G401 (cell line): ENCODE results near the gene CTAGE9. TPM values are rescaled to one million over a fixed set of nuclear protein-coding genes. Genes with fewer than 3 reads are reported as not detected.
"Not testable (repeated sequence)": the region's sequence is repeated elsewhere in the genome, so short reads cannot be mapped to it uniquely, and the experiment has no call there.

Experiments
- DNase-seq: peaks from one replicate; pipeline ENCODE4 v3.0.0-alpha.2; 2015; ENCODE audit warnings: low spot score
- in situ Hi-C: cut with HindIII; loops from 2 replicates; pipeline ENCODE4 v1.10.0; 2016; ENCODE audit warnings: low sequenced_read_pairs, mixed read lengths
- total RNA-seq: library from RNA; depleted of rRNA; stranded (reverse); fragments of >200 nt; shearing (Covaris generic); gene quantifications from 2 replicates; pipeline ENCODE4 v1.2.3, GENCODE V29; 2014

Gene CTAGE9
- total RNA-seq, 1 experiment from 2014 or later = not detected

DNA sequence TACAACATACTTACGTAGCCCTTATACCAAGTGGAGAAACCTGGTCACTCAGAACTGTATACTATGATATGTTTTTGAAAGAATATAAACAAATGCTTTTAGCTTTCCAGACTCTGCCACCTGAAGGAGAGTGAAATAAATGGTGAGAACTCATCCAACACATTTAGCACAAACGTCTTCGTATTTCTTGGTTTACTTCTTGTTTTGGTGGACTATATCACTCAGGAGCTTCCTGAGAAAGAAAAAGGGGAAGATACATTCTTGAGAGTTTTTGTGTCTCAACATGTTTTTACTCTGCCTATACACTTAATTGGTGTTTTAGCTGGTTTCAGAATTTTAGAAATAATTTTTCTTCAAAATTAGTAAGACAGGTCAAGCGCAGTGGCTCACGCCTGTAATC, 19.4 kb upstream of the CTAGE9 start:
- no peak for DNase-seq
- in situ Hi-C loops = no loop called here

DNA sequence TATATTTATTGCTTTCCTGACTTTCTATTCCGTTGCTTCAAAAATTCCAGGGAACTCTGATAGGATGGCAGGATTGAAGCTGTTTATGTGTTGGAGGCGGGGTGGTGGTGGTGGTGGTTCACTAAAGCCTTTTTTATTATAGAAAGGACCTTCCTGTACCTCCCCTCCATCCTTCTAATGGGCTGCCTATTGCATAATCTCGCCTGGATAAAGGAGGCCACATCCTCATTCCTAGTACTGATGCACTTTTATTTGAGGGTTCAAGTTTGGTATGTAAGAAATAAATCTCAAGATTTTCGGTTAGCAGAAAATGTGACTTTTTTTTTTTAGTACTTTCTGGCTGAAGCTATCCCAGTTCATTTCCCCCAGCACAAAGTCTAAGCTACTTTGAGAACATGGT, 18.7 kb upstream of the CTAGE9 start:
- in situ Hi-C loops = no loop called here

DNA sequence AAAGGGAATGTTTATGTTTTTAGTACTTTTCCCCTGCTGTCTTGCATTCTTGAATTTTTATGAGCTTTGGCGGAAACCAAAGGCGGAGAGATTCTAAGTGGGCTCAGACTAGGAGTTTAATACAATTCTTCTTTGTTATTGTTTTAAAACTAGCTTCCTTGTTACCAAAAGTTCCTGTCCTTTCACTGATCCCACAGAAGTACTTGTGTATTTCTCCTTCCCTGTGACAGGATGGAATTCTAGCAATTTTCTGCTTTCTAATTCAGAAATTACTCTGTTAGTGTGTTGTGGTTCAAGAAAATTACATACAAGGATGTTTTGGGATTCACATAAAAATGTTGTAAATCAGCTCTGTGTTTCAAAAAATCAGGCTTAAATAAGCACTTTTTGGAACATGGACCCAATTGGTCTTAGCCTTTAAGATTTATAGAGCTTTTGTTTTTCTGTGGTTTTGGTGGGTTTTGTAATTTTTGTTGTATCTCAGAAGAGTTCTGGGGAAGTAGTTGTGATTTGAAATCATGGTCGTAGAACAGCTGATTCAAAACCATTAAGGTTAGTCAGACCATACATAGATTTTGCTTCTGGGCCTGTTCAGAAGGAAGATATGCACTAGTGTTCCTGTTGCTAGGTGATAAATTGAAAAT, 17.6 kb upstream of the CTAGE9 start:
- no peak for DNase-seq
- in situ Hi-C loops = no loop called here

More for the DNA sequence above, 18.7 kb upstream of the CTAGE9 start:
- DNase-seq = no peak

DNA sequence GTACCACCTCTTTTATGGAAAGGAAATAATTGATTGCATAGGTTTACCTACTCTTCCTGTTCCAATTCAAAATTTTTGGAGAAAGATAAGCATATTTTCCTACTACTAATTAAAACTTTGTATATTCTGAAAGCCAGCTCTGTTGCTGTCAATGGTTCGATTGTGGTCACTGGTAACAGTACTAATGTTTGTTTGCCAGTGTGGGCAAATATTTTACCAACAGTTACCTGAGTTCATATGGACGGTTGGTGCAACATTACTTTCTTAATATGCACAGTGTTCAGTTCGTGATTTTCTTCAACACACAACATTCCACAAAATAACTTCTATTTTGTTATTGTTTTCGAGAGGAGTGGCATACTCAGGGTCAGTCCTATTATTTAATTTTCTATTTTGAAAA, 17.1 kb upstream of the CTAGE9 start:
- in situ Hi-C loops = no loop called here
- DNase-seq = no peak

DNA sequence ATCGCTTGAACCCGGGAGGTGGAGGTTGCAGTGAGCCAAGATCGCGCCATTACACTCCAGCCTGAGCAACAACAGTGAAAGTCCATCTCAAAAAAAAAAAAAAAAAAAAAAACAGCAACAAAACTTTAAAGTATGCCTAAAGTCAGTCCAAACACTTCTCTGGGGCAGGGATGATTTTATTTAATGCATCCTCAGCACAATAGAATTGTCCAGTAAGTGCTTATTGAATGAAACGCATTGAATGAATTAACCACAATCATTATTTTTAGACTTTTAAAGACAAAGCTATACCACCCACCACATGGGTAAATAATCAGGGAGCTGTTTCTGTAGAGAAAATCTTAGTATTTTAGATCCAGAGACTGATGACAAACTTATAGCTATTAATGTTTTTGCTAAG, 16.6 kb upstream of the CTAGE9 start:
- in situ Hi-C loops = no loop called here
- no peak for DNase-seq

DNA sequence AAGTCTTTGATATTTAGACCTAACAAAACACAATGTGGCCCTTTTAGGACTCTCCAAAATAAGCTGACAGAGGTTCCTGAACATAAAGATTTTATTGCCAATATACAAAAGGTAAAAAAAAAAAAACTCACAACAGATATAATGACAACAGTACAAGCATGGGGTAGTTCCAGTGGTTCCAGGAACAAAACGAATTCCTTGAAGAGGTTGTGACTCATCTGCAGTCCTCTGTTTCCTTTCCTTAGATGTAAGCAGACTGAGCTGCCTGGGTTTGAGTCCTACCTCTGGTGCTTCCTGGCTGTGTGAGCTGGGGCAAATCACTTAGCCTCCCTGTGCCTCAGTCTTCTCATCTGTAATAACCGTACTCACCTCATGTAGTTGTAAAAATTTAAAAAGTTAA, 13.3 kb upstream of the CTAGE9 start:
- in situ Hi-C loops = no loop called here
- DNase-seq = no peak

DNA sequence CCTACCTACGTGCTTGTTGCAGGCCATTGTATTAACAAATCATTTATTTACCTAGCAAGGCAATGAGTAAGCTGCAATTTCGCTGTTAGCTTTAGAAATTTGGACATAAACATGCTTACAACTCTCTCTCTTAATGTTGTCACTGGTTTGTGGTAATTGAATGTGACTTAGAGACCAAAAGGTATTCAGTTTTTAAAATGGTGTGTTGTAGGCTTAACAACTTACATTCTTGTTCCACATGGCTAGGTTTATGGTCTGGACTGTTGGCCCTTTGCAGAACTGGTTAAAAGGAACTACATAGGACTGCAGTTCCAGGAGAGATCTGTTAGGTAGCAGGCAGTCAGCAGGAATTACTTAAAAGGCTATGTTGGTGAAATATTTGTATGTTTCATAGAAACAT, 10.3 kb upstream of the CTAGE9 start:
- DNase-seq = no peak
- in situ Hi-C loops = no loop called here

DNA sequence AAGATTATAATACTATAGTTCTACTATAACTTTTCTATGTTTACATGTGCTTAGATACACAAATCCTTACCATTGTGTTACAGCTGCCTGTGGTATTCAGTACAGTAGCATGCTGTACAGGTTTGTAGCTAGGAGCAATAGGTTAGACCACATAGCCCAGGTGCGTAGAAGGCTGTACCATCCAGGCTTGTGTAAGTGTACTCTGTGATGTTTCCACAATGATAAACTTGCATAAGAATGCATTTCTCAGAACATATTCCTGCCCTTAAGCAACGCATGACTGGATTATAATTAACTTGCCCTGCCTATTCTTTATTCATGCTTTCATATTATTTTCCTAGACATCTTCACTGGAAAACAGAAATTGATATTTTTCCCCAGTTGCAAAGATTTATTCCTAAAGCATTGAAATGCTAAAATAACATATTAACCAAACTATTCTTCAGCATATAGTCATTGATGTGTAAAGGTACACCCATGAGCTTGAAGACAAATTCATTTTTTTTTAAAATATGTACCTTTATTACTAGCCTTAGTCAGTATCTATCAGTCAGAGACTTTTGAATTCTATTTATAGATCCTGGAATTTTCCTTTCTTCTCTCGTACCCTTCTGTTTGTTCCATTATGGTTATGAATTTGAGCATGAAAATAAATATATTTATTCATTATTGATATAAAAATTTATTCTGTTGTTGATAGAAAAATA, 7.2 kb upstream of the CTAGE9 start:
- in situ Hi-C loops = no loop called here
- DNase-seq = no peak

DNA sequence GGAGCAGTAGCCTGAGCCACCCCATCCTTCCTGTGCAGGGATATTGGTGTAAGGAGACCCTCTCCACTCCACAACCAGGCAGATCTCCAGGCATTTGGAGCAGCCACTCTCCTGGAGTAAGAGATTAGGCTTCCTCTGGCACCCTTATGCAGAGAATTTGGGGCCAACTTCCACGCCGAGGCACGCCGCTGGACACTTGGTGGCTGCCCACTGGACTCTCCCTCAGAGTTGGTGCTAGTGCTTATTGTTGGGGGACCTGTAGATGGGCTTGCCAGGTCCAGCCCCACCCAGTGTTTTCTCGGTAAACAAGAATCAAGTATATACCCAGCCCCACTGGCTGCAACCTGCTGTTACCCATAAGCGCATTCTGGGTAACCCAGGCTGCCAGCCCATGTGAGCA, 4.8 kb upstream of the CTAGE9 start:
- DNase-seq, in situ Hi-C loops: not testable (repeated sequence)

DNA sequence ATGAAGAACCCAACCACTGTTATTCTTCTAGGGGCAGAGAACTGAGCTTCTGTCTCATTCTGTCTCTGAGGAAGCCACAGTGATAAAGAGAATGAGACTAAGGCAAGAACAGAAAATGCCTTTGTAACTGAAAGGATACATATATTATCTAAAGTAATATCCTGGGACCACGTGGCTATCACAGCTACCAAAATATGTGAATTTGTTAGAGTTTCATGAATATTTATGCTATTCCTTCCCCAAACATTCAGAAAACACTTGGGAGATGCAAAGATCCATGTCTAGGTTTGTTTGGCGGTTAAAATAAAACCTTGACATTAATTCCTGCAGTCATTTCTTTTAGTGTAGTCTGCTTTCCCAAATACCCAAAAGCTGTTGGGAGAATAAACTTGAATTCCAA, 6.9 kb downstream of the CTAGE9 start:
- in situ Hi-C loops, DNase-seq: not testable (repeated sequence)

DNA sequence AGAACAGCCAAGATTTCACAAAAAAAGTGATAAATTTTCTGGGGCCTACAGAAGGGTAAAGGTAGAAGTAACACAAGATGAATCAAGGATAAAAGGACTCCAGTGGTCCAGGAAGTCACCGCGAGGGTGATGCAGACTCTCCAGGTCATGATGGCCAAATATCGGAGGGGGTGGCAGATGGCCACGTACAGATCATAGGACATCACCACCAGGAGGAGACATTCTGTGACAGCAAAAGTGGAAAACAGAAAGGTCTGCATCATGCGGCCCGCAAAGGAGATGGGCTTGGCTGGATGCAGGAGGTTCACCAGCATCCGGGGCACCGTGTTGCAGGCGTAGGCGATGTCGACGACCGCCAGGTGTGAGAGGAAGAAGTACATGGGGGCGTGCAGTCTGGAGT, 10.0 kb downstream of the CTAGE9 start:
- DNase-seq, in situ Hi-C loops: not testable (repeated sequence)

DNA sequence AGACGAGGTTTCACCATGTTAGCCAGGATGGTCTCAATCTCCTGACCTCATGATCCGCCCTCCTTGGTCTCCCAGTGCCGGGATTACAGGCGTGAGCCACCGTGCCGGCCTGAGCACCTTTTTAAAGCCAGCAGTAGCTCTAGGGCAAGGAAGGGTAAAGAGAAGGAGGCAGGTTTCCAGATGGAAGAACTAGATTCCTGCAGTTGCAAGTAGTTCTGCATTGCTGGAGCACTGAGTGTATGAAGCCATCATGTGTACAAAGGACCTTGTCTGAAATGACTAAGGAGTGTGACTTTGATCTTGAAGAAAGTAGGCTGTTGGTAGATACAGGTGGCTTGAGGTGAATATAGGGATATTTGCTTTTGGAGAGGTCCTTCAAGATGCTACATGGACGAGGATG, 13.9 kb downstream of the CTAGE9 start:
- in situ Hi-C loops = no loop called here
- DNase-seq = no peak

DNA sequence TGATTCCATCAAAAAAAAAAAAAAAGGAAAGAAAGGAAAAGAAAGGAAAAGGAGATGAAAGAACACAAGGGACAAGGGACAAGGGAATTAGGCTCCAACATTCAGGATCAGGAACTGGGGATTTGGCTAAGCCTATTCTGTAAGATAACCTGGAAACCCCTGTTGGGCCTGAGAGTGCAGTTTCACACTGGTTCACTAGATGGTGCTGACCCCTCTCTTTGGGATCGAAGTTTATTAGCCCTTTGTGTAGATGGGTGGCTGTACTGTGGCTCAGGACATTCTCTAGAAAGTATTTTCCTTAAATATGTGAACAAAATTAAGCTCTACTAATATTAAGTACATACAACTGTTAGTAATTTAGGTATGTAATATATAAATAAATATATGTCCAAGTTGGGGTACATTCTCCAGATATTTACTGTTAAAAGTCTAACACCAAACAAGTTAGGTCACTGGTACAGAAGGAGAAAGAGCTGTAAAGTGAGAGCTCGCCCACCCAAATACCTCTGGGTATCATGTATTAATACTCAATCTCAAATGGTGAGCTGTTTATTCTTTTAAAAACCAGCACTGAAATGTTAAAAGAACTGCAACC, 15.9 kb downstream of the CTAGE9 start:
- in situ Hi-C loops = no loop called here
- DNase-seq = peak; percentile 39

DNA sequence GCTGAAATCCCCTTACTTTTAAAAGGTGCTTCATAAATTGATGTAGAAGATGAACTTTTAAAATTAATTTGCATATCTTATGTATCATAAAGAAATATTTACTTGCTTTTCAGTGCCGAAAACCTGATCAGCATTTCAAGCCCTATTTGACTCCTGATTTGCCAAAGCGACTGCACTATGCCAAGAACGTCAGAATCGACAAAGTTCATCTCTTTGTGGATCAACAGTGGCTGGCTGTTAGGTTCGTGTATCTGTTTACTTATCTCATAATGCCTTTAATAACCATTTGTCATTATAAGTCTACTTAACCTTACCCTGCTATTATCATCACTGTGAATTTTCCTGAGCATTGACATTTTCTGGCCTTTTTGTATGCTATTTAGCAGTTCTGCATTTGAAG, 17.4 kb downstream of the CTAGE9 start:
- DNase-seq = no peak
- in situ Hi-C loops = no loop called here

DNA sequence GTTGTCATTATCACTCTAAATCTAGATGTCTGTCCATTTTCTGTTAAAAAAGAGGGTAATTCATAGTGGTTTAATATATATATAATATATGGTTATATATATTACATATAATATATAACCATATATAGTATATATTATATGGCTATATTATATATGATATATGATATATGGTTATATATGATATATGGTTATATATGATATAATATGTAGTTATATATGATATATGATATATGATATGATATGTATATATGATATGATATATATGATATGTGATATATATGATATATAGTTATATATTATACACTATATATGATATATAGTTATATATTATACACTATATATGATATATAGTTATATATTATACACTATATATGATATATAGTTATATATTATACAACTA, 18.2 kb downstream of the CTAGE9 start:
- in situ Hi-C loops = no loop called here
- no peak for DNase-seq

DNA sequence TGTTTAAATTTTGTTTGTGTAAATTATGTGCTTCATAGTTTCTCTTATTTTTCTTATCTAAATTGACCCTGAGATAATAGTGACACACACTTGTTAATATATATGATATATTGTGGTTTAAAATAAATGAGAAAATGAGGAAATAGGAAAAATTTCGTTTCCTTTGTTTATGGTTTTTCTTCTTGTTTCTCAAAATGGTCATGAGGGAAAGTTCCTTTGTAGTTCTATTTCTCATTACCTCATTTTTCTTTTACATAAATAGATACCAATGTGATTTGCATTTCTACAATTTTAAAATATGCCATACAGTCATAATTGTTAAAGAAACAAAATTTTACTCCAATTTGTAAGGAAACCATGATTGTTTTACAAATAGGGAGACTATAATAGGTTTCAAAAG, 18.8 kb downstream of the CTAGE9 start:
- in situ Hi-C loops = no loop called here
- no peak for DNase-seq

DNA sequence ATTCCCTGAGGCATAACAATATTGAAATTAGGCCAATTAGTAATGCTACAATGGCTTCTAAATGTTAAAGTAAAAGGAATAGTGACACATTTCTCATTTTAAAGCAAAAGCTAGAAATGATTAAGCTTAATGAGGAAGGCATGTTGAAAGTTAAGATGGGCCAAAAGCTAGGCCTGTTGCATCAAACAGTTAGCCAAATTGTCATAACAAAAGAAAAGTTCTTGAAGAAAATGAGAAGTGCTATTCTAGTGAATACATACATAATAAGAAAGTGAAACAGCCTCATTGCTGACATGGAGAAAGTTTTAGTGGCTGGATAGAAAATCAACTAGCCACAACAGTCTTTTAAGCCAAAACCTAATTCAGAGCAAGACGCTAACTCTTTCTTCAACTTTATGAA, 22.5 kb downstream of the CTAGE9 start:
- in situ Hi-C loops = no loop called here
- DNase-seq = no peak

DNA sequence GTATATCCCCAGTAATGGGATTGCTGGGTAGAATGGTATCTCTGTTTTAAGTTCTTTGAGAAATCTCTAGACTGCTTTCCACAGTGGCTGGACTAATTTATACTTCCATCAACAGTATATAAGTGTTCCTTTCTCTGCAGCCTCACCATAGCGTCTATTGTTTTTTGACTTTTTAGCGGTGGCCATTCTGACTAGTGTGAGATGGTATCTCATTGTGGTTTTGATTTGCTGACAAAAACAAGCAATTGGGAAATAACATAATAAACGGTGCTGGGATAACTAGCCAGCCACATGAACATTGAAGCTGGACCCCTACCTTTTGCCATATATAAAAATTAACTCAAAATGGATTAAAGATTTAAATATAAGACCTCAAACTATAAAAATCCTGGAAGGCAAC, 23.8 kb downstream of the CTAGE9 start:
- DNase-seq = no peak

DNA sequence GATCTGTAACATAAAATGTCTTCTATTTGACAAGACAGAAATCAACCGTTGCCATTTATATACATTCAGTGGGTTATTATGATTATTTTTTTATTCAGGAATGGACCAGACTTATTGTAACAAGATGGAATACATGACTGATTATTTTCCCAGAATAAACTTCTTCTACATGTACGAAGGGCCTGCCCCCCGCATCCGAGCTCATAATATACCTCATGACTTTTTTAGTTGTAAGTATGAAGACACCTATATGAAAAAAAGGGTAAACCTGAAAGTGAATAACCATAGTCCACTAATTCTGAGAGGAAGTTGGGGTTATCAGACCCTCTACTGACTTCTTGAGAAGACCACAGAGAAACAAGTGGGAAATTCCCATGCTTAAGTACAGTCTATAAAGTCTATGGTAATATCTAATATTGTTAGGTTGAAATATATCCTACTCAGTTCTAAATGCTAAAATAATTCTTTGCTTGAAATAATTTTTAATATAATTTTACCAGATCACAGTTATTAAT, 25.5 kb downstream of the CTAGE9 start:
- no peak for DNase-seq
- in situ Hi-C loops = no loop called here

More for the DNA sequence above, 23.8 kb downstream of the CTAGE9 start:
- in situ Hi-C loops = no loop called here

DNA sequence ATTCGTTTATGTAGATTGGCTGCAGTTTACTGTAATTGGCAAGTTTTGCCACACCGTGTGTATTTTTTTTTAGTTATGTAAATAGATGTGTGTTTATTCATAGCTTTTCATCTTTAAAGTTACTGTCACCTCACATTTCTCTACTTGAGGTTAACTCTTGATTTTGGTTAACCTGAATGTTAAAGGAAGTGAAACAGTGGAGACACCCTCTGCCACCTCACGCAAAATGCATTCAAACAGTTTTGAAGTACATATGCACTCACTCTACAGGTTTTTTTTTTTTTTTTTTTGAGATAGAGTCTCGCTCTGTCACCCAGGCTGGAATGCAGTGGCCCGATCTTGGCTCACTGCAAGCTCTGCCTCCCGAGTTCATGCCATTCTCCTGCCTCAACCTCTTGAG, 27.3 kb downstream of the CTAGE9 start:
- DNase-seq = no peak
- in situ Hi-C loops = no loop called here

DNA sequence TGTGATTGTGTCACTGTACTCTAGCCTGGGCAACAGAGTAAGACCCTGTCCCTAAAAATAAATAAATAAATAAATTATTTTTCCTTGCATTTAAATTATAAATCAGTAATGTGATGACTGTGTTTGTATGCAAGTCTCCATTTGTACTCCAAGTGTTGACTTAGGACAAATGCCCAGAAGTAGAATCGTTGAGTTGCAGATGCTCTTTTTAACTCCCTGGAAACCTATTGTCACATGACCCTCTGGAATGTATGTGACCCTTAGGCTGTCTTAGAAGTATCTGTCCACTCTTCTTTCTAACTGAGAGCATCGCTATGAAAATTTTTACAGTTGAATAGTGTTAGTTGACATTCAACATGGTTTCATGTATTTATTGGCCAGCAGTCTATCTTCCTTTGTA, 28.4 kb downstream of the CTAGE9 start:
- in situ Hi-C loops = no loop called here
- no peak for DNase-seq
